Glomerular endothelial cell (primary cell): ENCODE measurements around the gene ATXN10. TPM values are rescaled to one million over a fixed set of nuclear protein-coding genes. Genes with fewer than 3 reads are reported as not detected.
"Not testable (repeated sequence)": the region's sequence is repeated elsewhere in the genome, so short reads cannot be mapped to it uniquely, and the experiment has no call there.

ENCODE experiments used
- DNase-seq: peaks from one replicate; pipeline ENCODE4 v3.0.0-alpha.2; 2011; ENCODE audit warnings: low read depth, low spot score; ENCODE audit errors: extremely low read depth
- total RNA-seq: library from RNA; depleted of rRNA; stranded (reverse); fragments of >200 nt; gene quantifications from 2 replicates; pipeline ENCODE4 v1.2.3, GENCODE V29; 2015

Gene ATXN10
- total RNA-seq, 1 donor from 2014 or later: 112 TPM

- DNase-seq: no peak
Observed at GRCh38 chr22:45640941-45641621, 30.6 kb upstream of the ATXN10 start.

GRCh38 chr22:45642986-45643385, 28.6 kb upstream of the ATXN10 start:
- DNase-seq: no peak

- DNase-seq: no peak
Observed at GRCh38 chr22:45644714-45645113, 26.9 kb upstream of the ATXN10 start.

- DNase-seq: no peak
Observed at GRCh38 chr22:45645150-45645525, 26.5 kb upstream of the ATXN10 start.

- DNase-seq: no peak
Observed at GRCh38 chr22:45645526-45646414, 25.9 kb upstream of the ATXN10 start.

- DNase-seq: no peak
Observed at GRCh38 chr22:45647532-45648225, 24.0 kb upstream of the ATXN10 start.

GRCh38 chr22:45648301-45649117, 23.1 kb upstream of the ATXN10 start:
- DNase-seq: no peak

GRCh38 chr22:45649809-45650208, 21.8 kb upstream of the ATXN10 start:
- DNase-seq: no peak

- no peak for DNase-seq
Observed at GRCh38 chr22:45650721-45651120, 20.9 kb upstream of the ATXN10 start.

GRCh38 chr22:45651931-45652528, 19.6 kb upstream of the ATXN10 start:
- DNase-seq: no peak

- DNase-seq: no peak
Observed at GRCh38 chr22:45656577-45656976, 15.1 kb upstream of the ATXN10 start.

GRCh38 chr22:45657701-45658100, 13.9 kb upstream of the ATXN10 start:
- no peak for DNase-seq

GRCh38 chr22:45664136-45664646, 7.4 kb upstream of the ATXN10 start:
- no peak for DNase-seq

- no peak for DNase-seq
Observed at GRCh38 chr22:45667486-45667885, 4.1 kb upstream of the ATXN10 start.

- DNase-seq: not testable (repeated sequence)
Observed at GRCh38 chr22:45670363-45670762, 1.3 kb upstream of the ATXN10 start.

GRCh38 chr22:45670981-45671782, 452 bp upstream of the ATXN10 start:
- no peak for DNase-seq

- DNase-seq: no peak
Observed at GRCh38 chr22:45672564-45673481, 1.2 kb downstream of the ATXN10 start.

- DNase-seq: no peak
Observed at GRCh38 chr22:45673482-45674175, 2.0 kb downstream of the ATXN10 start.
